Measurements from ENCODE around the gene PGM3.

- TF ChIP-seq CTCF (conservative IDR thresholded peaks at IDR 0.05) (no peak), EZH2 (IDR thresholded peaks at IDR 0.05; ENCODE audit: low read depth) (no peak)
Measured at GRCh38 chr6:83132121-83132520, 60.9 kb downstream of the PGM3 start.

Data from PC-9 (cell line).